Left lobe of liver (tissue), 2 donors: ENCODE measurements around the gene ACER3. TPM values are rescaled to one million over a fixed set of nuclear protein-coding genes. Genes with fewer than 3 reads are reported as not detected.
"Not testable (repeated sequence)": the region's sequence is repeated elsewhere in the genome, so short reads cannot be mapped to it uniquely, and the experiment has no call there.

ENCODE experiments used
- ATAC-seq: fragments of 200-7000 bp; cut with Tn5 transposase; one replicate; pipeline ENCODE4 v1.9.1; 2020; ENCODE audit warnings: mild to moderate bottlenecking, moderate library complexity
- DNase-seq: peaks from one replicate; pipeline ENCODE4 v3.0.0-alpha.2; 2020; ENCODE audit warnings: low spot score
- total RNA-seq: library from RNA; stranded (reverse); gene quantifications from one replicate; pipeline ENCODE4 v1.2.1, GENCODE V29; 2021
- donor health status: DM: no; HTN: no; CAD: no; lungs with moderate emphysema.
- donor health status: DM: no; HTN: yes; CAD: no.

ACER3 gene
- 4.8 TPM for total RNA-seq

DNA sequence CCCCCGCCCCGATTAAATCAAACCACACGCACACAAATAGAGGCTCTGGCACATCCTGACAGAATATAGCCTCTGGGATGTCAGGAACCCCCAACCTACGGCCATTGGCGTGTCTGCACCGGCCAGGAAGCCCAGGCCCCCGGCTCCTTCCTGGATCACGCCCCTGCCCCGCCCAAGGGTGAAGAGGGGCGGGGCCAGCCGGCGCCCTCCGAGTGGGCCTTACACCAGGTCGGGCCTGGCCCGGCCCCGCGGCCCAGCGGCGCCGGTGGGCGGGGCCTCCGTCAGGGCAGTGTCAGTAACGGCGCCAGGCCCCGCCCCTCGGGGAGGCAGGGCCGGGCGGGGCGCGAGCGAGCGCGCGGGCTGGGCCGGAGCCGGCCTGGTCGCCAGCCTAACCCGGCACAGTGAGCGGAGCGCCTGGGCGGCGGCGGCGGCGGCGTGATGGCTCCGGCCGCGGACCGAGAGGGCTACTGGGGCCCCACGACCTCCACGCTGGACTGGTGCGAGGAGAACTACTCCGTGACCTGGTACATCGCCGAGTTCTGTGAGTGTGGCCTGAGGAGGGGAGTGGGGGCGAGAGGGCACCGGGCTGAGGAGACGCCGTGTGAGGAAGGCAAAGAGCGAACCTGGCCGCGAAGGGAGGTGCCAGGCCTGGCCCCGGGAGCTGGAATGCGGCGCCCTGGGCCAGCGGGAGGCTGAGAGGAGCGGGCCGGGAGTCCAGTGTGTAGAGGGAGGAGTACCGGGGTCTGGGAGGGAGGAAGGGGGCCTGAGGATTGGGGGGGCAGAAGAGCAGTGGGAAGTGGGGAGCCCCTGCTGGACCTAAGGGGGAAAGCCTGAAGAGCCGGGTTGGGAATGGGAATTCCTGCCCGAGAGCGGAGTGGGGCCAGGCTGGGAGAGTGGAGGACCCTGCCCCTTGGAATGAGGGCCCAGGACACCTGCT is at the start of gene ACER3:
TSS of gene ACER3 (plus strand) at position 380 of the 937 bp plus-strand sequence. CDS start at position 439, 59 bp downstream.
- DNase-seq = peak; percentile 94
- ATAC-seq = peak; percentile 98

DNA sequence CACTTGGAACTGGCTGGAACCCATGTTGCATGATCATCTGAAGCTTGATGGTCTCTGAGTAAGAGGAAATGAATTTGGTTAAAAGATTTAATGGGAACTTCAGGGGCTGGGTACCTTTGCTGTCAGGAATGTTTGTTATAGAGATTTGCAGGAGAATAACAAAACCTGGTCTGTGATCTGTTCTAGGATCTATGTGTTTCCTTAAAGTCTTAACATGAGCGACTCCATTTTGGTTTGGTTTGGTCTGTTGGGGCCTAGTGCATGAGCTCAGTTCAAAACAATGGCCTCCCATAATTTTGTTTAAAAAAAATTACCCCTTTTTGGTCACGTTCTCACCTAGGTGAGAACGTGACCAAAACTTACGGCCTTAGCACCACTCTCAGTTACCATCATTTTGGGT is 49.5 kb upstream of the ACER3 start:
- no peak for ATAC-seq

GRCh38 chr11:76814414-76814813 is 46.3 kb upstream of the ACER3 start:
- DNase-seq (no peak), ATAC-seq (no peak)

More for the DNA sequence above, 49.5 kb upstream of the ACER3 start:
- DNase-seq = no peak

DNA sequence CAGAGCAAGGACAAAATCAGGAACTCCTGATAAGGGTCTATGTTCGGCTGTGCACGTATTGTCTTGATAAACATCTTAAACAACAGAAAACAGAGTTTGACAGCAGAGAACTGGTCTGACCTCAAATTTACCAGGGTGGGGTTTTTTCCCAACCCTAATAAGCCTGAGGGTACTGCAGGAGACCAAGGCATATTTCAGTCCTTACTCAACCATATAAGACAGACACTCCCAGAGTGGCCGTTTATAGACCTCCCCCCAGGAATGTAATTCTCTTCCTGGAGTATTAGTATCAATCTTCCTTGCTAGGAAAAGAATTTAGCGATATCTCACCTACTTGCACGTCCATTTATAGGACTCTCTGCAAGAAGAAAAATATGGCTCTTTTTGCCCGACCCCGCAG is 45.0 kb upstream of the ACER3 start:
- ATAC-seq, DNase-seq: not testable (repeated sequence)

DNA sequence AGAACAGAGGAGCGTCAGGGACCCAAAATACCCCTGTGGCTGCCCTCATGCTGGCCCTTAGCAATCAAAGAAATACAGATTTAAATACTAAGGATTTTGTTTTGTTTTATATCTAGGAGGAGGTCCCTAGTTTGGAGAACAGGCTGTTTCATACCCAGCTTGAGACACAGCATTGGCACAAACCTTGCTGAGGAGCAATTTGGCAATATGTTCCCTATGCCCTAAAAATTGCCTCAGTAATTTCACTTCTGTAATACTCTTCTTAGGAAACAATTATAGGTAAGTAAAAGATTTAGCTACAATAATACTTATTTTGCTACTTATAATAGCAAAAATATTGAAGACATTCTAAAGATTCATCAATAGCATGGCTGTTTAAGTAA is 40.5 kb upstream of the ACER3 start:
- no peak for DNase-seq
- ATAC-seq = no peak

- not testable (repeated sequence) for DNase-seq, ATAC-seq
Measured at GRCh38 chr11:76821396-76821795, 39.3 kb upstream of the ACER3 start.

DNA sequence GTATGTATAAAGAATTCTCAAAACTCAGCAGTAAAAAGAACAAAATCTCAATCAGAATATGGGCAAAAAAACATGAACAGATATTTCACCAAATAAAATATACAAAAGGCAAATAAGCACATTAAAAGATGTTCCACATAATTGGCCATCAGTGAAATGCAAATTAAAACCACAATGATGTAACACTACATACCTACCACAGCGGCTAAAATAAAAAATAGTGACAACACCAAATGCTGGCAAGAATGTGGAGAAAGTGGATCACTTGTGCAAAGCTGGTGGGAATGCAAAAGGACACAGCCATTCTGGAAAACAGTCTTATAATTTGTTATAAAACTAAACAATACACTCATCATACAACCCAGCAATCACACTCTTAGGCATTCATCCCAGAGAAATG is 38.3 kb upstream of the ACER3 start:
- ATAC-seq = no peak
- no peak for DNase-seq

- peak; percentile 67 for ATAC-seq
- DNase-seq = no peak
Measured at GRCh38 chr11:76823481-76824028, 37.2 kb upstream of the ACER3 start.

DNA sequence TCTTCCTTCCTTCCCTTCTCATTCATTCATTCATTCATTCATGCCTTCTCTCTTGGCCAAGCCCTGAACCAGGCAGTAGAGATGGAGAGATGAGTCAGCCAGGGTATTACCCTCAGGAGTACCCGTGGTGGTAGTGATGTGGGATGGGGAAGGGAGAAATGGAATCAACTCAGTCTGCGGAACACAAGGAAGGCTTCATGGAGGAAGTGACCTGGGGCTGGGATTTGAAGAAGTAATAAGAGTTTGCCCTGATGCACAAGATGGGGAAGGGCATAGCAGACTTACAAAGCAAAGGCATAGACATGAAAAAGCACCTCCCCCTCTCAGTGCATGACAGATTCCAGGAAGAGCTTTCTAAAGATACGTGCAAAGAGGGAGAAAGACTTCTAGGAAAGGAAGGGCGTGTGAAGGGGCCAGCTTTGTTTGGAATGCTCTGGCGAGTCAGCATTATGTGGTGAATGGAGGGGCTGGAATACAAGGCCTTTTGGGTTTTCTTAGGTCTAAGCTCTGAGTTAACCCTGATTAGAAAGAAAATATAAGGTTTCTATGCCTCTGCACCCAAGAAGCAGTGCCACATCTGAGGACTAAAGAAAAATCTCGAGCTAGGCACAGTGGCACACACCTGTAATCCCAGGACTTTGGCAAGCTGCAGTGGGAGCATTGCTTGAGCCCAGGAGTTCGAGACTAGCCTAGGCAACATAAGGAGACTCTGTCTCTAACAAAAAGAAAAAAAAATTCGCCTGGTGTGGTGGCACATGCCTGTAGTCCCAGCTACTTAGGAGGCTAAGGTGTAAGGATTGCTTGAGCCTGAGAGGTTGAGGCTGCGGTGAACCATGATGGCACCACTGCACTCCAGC is 36.4 kb upstream of the ACER3 start:
- no peak for DNase-seq
- ATAC-seq = peak; percentile 68

DNA sequence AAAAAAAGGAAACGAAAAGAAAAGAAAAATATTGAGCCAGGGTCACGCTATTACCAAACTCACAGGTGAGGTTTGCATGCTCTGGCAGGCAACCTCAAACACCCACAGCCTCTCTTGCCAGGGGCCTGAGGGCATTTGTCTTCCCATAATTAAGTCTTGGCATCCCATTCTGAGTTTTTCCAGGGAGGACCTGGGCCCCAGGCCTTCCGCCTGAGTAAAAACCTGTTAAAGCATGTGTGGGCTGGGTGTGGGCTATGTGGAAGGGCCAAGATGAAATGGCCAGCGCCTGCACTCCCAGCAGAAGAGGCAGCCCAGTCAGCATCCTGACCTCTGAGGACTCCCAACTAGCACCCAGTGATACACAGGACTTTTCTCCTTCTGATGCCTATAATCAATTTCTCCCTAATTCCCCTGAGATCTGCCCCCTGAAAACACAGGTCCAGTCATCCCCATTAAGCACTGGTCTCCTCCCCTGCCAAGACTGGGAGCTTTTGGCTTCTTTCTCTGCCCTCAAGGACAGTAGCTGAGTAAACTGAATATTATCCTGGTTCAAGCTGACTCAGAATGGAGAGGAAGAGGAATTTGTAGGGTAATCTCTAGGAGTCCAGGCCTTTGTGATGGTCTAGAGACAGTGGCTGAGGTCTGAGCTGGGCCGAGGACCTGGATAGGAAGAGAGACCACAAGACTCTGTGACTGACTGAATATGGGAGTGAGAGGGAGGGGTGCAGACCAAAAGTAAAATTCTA is 35.6 kb upstream of the ACER3 start:
- no peak for ATAC-seq
- no peak for DNase-seq

DNA sequence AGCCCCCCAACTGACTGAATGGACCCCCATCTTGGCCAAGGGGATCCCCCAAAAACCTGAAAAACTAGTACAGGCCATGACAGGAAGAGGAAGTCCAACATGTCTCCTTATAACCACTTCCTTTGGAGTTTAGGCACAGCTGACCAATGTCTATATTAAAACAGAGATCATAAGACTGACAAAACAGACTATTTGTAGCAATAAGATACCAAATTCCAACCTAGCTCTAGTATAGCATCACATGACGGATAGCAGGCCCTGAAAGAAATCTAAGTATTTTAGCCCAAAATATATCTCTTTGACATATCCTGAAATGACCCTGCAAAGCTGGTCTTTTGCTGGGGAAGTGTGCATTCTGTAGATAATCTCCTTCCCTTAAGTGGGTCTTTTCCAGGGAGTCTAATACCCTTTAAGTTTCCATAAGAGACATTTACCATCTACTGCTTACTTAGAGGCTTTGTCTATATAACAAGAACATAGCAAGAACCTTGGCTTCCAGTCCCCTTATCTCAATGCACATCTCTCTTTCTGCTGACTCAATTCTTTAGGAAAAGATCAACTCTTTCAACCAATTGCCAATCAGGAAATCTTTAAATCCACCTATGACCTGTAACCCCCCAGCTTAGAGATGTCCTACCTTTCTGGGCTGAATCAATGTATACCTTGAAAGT is 34.9 kb upstream of the ACER3 start:
- DNase-seq (no peak), ATAC-seq (no peak)

DNA sequence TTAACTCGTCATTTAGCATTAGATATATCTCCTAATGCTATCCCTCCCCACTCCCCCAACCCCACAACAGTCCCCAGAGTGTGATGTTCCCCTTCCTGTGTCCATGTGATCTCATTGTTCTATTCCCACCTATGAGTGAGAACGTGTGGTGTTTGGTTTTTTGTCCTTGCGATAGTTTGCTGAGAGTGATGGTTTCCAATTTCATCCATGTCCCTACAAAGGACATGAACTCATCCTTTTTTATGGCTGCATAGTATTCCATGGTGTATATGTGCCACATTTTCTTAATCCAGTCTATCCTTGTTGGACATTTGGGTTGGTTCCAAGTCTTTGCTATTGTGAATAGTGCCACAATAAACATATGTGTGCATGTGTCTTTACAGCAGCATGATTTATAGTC is 34.2 kb upstream of the ACER3 start:
- DNase-seq, ATAC-seq: not testable (repeated sequence)

DNA sequence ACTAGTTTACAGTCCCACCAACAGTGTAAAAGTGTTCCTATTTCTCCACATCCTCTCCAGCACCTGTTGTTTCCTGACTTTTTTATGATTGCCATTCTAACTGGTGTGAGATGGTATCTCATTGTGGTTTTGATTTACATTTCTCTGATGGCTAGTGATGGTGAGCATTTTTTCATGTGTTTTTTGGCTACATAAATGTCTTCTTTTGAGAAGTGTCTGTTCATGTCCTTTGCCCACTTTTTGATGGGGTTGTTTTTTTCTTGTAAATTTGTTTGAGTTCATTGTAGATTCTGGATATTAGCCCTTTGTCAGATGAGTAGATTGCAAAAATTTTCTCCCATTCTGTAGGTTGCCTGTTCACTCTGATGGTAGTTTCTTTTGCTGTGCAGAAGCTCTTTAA is 33.7 kb upstream of the ACER3 start:
- ATAC-seq, DNase-seq: not testable (repeated sequence)

DNA sequence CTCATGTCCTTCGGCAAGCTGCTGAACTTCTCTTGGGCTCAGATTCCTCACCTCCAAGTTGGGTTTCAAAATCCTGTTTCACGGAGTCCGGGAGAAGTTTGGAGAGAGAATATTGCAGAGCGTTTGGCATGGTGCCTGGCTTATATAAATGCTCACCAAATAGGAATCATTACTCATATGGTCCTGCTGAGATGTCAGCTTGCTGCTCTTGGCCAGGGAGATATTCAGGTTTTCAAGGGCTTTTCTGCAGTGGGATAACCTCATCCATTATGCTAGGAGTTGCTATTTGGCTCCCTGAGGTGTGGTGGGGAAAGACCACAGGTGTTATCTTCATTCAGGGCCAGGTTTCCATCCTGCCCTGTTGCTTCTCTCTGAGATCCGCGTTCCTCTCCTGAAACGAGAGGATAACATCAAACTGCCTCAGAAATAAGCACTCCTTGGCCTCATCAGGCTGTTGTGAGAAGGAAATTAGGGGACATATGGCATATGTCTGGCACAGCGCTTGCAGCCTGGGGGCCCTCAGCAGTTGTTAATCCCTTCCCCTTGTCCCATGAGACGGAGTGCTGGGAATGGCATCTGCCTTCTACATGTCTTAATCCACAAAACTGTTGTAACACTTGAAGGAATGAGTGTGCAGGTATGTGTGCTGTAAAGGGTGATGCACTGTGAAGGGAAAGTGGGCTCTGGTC is 29.9 kb upstream of the ACER3 start:
- DNase-seq (no peak), ATAC-seq (no peak)

GRCh38 chr11:76831686-76832310 is 28.9 kb upstream of the ACER3 start:
- no peak for ATAC-seq
- DNase-seq = no peak

DNA sequence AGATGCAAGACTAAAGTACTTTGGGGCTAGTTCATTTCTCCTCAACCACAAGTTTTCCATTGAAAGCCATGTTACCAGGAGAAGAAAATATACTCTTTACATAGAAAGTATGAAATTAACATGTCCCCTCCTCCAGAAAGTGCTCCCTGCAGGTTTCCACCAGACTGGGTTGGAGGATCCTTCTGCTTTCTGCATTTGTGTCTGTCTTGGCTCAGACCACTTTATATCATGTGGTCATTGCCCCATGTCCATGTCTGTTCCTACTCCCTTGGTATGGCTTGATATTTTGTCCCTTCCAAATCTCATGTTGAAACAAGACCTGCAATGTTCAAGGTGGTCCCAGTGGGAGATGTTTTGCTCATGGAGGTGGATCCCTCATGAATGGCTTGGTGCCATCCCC is 28.4 kb upstream of the ACER3 start:
- ATAC-seq (no peak), DNase-seq (no peak)

GRCh38 chr11:76834151-76834550 is 26.6 kb upstream of the ACER3 start:
- DNase-seq (no peak), ATAC-seq (no peak)

GRCh38 chr11:76835036-76835435 is 25.7 kb upstream of the ACER3 start:
- no peak for DNase-seq
- ATAC-seq = no peak
